Effector CD8-positive, alpha-beta T cell (primary cell): ENCODE results near the gene ELP4.

Experiments used
- DNase-seq: peaks from one replicate; lab custom pipeline; 2025; lab: John Stamatoyannopoulos, UW

ELP4 gene

DNA sequence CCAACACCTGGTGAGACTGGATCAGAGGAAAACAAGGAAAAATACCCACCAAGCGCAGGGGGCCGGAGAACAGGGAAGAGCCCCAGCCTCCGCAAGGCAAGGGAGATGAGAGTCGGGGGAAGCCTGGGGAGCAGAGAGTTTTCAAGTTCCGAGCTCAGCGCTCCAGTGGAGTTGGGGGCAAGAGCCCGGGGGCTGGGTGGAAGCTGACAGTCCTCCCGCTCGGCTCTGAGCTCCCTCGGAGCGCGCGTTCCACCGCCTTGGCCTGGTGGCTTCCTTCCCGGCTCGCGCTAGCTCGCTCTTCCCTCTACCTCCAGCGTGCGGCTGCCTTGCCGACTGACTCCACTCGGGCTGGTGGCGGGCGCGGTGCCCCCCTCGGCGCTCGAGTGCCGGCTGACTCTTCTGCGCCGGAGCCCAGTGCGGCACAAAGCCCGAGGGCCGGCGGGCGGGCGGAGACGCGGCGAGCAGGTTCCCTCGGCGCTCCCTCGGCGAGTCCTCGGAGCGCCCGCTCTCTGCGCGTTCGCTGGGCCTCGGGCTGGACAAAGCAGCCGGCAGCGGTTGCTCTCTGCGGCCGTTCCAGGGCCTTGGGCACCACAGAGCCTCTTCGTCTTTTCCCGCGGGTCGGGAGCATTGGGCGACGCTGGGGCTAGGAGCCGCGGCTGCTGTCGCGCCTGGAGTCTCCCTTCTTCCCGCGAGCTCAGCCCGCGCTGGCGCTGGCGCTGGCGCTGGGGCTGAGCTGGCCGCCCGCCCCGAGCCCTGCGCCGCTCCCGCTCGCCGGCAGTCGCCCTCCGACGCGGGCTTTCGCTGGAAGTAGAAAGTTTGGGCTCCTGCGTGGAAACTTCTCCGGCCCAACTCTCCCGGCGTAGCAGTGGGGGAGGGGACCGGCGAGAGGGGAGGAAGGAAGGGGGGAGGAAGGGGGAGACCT, 300.6 kb downstream of the ELP4 start:
- no peak for DNase-seq

DNA sequence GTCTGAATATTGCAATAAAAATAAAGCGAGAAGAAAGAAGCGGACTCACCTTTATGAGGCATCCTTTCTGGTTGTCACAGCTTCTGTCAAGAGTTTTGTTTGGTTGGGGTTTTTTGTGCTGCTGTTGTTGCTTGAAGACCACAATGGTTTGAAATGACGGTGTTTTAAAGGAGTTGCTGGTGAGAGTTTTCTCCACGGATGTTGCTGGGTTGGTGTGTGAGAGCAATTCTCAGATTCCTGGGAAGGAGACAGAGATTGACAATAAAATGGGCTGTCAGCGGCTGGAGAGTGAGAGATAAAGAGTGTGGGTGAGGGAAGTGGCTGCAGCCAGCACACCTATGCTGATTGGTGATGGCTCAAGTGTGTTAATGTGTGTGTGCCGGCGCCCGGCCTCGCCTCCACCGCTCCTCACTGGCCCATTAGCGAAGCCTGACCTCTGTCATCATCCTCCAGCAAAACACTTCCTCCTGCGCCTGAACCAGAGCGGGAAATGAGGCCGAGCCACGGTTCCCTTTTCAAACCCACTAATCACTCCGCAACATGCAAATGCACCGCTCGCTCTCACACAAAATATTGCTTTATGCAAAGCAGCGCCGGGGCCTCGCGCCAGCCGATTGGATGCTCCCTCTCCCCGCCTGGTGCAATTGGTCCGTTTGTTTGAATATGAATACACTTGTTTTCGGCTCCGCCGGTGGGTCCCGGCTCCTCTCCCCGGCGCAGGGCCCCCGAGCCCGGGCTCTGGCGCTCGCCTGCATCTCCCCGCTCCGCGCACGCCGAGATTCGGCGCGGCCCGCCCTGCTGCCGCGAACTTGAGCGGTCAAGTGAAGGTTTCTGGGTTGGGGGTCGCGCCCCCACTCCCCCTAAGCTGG, 301.4 kb downstream of the ELP4 start, which contains the start of gene PAX6:
Gene PAX6 (minus strand): TSS at position 544 of the 869 bp plus-strand sequence. CDS start 4,911 bp downstream, outside the sequence.
- no peak for DNase-seq

DNA sequence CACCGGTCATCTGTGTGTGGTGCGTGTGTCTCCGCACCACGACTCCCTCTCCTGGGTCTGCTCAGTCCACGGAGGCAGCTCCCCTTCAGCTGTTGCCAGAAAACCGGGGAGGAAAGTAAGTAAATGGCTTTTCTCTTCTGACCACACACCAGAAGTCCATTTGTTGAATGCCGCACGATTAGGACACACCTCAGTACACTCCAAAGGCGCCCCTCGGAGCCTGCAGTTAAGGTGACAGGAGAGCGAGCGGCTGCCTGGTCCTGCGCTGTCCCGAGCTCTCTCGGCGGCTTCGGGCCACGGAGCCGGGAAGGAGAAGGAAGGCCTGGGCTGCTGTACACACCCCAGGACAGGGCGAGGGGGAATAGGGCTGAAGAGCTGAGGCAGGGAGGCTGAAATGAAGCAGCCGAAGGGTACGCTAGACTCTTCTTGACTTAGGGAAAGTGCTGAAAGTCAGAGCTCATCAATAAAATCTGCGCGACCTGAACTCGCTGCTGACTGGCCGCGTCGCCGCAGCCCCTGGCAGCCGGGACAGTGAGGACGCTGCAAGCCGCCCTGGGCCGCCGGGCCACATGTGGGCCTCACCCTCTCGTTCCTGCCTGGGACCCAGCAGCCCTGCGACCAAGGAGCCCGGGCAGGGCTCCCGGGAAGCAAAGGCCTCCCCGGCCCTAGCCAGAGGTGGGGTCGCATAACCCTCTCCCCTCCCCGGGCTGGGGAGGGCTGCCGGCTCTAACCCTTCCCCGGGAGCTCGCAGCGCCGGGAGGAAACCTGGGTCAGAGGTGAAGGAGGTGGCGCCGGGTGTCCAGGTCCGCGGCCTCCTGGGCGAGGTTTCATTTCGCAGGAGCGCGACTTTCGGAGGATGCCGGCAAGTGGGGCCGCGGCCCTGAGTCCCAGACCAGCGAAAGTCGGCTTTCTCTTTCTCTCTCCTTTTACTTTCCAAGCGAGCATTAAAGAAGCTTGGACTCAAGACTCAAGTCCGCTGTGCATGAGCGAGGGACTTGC, 303.1 kb downstream of the ELP4 start:
- DNase-seq, result no peak

DNA sequence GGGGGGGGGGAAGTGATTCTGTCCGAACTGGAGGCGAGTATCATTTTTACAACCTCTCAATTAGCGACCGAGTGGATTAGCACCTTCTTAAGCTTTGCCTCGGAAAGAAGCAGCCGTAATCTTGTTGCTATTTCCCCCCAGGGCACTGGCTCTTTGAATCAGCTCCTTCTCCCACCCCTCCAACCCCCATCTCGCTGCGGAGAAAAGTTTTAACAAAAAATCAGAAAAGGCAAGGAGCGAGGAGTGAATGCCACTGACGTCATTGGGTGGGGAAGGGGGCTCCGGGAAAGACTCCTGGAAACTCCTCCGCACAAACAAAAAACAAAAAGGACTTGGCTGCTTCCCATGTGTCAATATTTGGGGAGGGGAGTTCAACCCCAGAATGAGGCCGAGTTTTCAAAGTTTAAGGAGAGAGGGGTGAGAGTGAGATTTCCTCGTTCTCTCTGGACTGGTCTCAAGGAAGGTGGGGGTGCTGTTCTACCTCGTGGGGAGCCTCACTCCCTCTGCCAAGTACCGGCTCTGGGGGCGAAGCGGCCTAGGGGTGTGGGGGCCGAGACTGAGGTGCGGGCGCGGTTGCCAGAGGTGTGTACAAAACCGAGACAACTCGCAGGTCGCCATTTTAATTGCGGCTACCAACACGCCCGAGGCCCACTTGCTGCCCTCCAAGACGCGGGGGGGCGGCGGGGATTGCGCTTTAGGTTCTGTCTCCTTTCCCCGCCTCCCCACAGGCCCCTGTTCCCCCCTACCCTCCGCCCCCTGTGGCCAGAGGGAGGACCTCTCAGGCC, 304.0 kb downstream of the ELP4 start:
- no peak for DNase-seq

DNA sequence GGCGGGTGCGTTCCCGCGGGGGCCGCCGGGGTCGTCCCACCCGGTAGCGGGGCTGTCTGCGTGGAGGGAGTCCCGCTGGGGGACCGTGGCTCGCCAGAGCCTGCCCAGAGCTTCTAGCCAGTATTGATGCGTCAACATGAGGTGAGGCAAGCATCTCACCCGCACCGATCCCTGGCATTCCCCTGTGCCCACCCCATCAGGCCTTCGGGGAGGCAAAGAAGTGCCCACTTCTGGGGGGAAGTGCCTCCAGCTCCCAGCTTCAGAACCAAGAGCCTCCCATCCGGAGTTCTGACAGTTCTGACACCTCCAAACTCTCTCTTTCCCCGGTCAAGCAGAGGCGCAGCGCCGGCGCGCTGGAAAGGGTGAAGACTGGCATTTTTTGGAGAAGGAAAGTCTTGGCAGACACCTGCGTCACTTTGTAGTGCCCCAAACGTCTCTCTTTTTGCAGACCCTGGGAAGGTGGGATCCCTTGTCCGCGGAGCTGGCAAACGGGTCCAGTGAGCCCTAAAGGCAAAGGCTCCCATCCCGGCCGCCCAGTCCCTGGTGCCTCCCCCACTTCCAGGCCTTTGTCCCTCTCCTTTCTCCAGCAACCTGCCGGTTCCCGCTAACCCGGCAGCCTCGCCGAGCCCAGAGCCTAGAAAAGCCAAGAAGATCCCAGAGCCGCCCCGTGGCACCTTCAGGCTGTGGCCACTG, 304.8 kb downstream of the ELP4 start:
- no peak for DNase-seq

DNA sequence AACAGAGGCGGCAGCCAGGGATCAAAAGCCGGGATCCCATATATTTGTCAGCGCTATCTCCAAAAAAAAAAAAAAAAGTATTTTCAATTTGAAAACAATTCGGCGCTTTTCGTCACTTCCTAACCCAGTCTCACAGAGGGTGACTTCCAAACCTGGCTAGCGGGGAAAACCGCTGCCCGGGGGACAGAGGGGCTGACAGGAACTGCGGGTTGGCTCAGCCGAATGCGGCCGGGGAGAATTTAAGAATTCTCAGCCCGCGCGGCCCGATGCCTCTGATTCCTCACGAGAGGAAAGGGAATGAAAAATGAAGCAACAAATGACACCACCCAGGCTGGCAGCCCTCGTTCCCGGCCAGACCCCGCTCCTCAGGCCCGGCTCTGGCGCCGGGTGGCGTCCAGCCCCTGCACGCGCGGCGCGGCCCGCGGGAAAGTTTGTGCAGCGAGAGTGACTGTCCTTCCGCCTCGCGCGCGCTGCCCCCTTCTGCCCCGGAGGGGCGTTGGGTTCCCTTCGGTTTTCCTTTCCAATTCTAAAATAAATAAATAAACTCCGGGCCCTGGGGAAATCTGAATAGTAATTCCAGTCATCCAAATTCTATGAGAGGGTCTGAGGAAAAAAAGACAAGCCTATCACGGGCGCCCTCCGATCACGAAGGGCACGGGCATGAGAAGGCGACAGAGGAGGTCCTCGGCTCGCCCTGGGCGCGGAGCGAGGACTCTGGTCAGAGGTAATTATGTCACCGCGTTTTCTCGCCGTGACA, 306.3 kb downstream of the ELP4 start:
- DNase-seq, result no peak

DNA sequence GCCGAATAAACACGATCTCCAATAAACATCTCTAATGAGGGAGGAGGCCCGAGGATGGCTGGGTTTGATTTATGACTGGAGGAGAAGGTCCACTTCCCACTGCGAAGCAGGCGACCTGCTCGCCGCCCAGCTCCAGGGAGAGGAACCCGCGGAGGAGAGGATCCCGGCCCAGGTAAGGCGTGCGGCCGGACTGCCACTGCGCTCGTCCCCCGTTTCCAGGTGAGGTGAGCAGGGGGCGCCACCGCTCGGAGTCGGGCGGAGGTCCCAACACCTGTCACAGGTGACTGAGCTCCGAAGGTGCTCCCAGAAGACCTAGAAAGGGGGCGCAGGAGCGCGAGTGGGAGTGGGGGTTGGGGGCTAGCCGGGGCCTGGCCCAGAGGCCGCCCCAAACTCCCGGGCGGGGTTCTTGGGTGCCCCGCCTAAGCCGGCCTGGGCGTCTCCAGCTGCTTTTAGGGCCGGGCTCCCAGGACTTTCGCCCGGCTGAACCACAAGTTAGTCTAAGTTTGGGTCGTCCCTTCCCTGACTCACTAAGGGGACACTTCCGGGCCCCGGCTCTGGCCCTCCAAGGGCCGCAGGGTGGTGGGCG, 307.0 kb downstream of the ELP4 start:
- no peak for DNase-seq

DNA sequence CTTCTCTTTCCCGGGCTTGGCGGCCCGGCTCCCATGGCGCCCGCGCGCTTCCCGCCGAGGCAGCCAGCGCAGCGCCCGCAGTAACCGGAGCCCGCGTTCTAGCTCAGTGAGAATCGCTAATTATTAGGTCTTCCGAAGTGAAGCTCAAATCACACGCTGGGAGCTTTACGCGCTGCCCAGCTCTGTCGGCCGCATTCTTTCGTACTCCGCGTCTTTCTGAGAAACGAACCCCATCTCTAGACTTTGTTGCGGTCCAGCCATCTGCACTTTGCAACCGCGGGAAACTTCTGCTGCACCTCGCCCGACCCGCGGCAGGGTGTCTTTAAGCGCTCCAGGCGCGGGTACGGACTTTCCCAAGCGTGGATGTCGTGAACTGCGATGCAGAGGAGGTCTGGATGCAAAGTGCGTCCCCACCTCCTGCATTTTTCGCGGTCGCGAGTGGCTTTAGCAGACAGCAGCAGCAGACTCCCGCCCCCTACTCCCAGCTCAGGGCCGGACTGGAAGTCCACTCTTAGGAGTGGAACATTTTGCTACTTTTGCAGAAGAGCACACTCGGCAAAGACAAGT, 307.6 kb downstream of the ELP4 start:
- DNase-seq, result no peak

DNA sequence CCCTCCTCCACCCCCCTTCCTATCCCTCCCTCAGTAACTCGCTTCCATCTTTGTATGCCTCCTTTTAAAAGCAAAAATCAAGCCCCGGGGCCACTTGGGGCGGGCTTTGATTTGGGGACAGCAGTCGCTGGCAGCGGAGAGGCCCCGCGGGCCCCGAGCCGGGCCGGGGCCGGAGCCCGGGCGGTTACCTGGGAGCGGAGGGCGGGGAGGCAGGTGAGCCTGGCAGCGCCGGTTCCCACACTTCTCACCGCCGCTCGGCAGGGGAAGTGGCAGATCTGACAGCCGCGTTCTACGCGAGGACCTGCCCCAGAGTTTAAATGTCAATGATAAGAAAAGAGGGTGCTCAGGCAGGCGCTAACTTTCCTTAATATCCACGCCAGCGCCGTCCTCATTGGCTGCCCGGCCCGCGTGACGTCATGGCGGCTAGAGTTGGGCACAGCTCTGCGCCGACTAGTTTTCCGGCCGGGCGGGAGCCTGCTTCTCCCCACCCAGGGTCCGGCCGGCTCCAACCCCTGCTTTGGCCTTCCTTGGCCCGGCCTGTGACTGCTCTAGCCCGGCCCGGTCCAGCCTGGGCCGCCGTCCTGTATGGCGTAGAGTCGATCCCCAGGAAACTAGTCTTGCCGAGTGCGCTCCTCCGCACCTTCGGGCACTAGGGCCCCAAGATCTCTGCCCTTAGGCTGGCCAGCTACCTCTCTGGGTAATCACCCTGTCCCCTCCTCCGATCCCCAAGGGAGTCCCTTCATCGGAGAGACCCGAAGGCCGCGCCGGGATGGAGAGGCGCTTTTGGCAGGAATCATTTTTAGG, 308.3 kb downstream of the ELP4 start:
- DNase-seq, result no peak

DNA sequence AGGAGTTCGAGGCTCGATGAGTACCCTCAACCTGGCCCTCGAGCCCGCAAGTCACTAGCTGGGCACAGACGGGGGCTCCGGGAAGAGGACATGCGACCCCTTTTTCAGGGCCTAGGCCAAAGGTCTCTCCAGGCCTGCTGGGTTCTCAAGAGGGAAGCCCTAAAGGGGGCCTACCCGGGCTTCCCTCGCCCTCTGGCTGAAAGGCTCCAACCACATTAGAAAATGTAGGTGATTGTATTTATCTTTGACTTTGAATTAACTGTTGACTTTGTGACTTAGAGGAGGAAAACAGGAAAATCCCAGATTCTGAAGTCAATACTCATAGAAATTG, 308.8 kb downstream of the ELP4 start:
- DNase-seq, result no peak

DNA sequence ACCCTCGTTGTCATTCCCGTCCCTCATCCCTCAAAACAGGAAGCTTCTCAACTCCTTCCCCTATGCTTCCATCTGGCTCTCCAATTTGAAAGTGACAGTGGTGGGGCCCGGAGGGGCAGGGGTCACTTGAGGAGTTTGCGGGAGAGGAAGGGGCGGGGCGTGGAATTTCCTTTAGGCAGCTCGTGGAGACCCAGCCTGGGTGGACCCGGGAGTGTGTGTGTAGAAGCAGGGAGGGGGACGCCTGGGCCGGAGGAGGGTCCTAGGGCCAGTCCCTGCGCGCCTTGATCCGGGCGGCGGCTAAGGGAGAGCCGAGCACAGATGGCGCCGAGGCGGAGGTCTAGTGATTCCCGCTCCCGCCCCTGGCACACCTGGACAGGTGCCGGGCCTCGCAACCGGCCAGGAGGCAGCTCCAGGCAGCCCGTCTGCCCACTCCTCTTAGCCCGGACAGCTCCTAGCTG, 309.3 kb downstream of the ELP4 start:
- DNase-seq, result no peak

DNA sequence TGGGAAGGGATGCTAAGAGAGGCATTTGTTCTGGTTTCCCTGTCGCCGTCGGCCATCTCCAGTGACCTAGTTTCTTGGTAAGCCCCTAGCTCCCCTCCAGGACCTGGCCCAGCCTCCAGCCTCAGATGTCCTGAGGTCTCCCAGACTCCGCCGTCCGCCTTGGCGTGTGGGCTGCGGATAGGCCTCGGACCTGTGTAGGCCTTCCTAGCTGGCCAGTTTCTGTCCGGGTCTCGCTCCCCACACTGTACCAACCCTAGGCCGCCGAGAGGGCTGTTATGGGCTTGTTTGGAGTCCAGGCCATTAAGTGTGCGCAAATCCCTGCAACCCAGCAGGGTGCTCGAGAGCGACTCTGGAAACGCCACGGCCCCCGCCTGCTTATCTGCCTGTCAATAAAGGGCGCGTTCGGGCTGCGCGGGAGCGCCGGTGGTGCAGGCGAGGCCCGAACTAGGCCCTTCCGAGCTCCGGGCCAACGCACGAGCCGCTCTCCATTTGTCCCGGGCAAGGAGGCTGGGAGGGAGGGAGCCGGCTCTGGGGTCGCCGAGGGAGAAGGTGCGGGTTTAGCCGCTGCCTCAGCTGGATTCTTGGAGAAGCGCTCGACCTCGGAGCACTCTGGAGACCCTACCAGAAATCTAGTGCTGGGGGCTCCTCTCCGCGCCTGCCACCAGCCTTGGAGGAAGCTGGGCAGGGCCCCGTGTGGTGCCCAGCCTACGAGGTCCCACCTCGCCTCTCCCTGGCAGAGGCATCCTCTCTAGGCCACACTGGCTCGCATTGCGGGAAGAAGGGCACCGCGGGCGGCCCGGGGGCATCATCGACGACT, 310.3 kb downstream of the ELP4 start:
- DNase-seq, result no peak

DNA sequence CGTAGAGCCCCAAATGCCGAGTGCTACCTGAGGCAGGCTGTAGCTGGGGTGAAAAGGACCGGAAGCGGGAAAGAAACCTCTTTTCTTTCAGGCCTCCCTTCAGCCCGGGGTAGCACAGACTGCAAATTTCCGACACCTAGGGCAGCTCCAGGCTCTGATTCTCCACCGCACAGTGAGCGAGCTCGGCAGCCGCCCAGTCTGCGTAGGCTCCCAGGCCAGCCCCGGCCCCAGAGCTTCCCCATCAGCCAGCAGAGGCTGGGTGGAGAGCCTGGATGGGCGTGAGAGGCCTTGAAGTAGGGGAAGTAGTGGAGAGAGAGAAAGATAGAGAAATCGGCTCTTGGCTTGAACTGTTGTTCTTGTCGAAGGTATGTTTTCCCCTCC, 310.9 kb downstream of the ELP4 start:
- DNase-seq, result no peak

DNA sequence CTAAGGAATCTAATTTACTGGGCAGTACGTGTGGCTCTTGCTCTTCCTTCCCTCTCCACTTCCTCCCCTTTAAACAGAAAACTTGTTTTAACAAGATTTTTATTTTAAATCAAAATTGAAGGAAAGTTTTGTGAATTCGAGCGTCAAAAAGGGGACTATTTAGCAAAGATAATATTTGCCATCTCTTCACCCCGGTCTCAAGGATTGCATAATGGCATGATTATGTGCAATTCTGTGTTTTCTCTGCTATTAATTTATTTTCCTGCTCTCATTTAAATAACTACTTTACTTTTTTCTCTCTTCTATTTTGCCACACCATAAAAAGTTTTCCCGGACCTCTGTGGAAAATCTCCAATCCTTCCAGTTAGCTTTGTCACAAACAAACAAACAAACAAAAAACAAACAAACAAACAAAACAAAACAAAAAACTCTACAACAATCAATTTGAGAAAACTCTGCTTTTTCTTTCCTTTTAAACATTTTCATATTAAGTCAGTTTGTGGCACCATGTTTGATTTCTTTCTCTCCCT, 311.7 kb downstream of the ELP4 start:
- DNase-seq, result no peak

DNA sequence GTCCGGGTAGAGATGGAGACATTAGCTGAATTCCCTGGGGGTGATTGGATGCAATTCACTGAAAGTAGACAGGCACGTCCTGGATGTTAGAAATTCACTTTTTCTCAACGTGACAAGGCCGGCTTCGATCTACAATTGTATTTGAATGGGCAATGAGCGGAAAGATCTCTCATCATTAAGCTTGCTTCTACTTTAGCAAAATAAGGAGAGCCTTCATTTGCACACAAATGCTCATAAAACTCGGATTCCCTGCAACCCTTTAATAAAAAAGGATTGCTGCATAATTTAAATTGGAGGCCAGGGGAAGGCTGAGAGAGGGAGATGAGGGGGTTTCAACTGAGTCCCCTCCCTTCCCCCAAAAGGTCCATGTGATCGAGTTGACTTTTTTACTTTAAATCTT, 312.2 kb downstream of the ELP4 start:
- no peak for DNase-seq

DNA sequence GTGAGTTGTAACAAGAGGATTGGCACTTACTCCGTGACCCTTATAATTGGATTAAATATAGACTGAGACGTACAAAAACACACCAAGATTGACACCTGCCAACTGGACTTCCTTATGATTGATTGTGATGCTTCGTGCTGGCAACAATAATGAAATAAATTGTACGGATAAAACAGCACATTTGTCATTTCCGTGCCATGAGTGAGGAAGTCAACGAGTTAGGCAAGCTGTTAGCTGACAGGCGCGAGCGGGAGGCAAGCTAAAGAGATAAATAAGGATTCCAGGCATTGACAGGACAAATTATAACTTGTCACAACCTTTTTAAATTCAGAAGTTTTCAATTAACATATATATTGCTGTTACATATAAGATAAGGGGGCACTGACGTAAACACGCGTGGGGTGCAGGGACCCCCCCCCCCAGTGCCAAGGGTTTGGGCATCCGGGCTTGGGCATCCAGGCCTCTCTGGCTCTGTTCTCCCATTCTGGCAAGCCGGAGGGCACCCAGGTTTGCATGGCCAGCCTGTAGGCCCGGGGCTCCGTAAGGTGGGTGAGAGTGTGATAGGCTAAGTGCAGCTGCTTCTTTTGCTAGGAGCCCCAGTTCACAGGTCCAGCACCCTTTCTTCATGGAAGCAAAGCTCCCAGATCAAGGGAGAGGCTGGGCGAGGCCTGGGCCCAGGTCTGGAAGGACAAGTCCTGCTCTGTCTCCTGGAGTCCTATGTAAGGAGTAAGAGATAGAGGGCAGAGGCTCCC, 312.8 kb downstream of the ELP4 start:
- DNase-seq, result no peak
